ENCODE measurements around the gene KERA.
"Not testable (repeated sequence)": the region's sequence is repeated elsewhere in the genome, so short reads cannot be mapped to it uniquely, and the experiment has no call there.

KERA gene, protein sequence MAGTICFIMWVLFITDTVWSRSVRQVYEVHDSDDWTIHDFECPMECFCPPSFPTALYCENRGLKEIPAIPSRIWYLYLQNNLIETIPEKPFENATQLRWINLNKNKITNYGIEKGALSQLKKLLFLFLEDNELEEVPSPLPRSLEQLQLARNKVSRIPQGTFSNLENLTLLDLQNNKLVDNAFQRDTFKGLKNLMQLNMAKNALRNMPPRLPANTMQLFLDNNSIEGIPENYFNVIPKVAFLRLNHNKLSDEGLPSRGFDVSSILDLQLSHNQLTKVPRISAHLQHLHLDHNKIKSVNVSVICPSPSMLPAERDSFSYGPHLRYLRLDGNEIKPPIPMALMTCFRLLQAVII

DNA sequence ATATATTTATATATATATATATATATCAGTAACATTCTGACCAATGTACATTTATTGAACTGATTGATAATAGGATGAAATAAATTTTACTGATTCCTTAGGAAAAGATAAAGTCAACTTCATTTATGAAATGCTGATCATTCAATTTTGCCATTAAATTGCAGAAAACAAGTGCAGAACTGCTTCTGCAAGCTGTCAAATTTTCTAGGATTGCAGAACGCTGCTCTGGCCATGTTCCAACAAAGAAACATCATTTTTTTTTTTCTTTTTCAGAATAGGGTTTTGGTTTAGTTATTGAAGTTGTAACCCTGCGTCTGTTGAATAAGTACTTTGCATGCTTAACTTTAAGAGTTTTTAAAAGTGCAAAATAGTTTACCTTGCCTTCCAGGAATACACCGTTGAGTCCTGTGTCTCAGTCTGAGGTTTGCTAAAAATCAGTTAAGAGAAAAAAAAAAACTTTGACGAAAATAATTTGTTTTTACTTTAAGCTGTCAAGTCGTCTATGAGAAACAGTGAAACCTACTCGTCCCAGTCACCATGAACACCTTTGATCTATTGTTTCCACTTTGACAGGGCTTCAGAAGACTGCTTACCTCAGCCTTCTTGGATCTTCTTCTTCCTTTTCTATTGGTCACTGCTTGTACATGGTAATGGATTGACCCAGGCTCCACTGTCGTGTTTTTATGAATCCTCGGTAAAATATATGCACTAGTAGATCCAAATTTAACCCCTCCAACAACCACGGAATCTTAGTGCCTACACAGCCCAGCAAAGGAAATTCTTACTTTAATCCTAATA, at the start of gene KERA:
KERA (minus strand) TSS at position 657 of the 798 bp plus-strand sequence. CDS start 1,743 bp downstream, outside the sequence.
- FAIRE-seq (no peak), DNase-seq (ENCODE audit: insufficient read length, low spot score) (no peak)

DNA sequence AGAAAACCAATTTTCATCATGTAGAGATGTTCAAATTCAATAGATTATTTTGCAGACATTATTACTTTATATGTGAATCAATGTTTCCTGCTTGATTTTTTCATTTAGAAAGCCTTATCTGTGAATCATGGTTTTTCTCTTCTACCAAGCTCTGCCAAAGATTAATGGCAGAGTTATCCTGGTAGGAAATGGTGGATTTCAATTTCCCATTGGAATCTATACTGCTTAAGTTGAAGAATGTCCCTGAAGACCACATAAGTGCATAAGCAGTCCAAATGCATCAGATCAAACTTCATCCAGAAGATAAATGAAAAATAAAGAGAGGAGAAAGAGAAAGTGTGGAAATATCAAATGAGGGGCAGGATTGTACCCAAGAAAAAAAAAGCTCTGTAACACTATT, 48.5 kb upstream of the KERA start:
- FAIRE-seq (no peak), DNase-seq (ENCODE audit: insufficient read length, low spot score) (no peak)

DNA sequence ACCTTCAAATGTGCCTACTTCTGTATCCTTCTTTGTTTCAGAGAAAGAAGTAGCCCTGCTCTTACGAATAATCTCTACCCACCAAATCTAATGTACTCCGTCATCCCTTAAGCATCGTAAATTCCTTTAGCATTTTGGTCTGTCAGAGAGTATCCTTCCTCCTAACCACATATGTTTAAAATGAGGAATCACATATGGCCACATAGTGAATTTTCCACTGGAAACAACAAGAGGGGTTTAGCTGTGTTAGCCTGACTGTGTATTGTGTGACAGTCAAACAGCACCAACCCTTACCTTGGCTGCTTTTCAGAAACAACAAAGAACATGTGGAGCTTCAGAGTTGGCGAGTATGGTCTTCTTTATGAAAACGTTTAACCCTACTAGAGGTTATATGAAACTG, 48.0 kb upstream of the KERA start:
- DNase-seq (ENCODE audit: insufficient read length, low spot score): no peak
- no peak for FAIRE-seq

DNA sequence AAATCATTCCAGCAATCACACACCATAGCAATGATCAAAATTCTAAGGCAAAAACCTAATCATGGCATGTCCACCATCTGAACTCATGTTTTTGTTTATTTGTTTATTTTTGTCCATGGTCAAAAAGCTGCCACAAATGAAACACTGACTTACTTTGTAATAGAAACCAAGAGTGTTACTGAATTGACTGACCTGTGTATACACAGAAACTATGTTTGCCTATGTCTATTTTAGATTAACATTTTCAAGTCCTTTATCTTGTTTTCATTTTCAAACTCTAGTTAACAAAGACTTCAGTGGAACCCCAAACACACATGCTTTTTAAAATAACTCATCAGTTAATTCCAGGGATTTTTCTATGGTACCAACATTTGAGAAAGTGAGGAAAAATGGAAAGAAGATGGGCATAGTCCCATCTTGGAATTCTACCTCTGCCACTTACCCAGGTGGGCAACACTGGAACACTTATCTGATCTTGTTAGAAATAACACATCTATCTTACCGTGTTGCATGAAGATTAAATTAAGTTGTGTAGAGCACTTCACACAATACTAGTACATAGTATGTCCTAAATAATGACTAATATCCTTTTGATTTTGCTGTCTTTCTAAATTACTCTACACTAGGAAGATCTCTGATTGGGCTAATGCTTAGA, 47.1 kb upstream of the KERA start:
- FAIRE-seq (no peak), DNase-seq (ENCODE audit: insufficient read length, low spot score) (no peak)

DNA sequence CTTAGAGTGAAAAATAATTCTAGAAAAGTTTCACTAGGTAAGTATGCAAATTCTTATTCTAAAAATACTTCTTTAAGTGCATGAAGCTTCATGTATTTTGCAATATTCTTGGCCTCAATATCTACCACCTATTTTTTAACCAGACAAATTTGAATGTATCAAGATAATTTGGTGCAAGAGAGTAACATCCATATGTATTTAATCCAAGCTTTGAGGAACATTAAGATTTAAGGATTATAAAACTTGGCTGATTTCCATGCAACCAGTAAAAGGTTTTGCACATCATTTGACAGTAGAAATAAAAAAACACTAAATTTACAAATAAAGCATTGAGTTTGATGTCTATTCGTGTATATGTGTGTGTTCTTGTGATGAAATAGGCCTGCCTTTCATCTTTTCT, 45.8 kb upstream of the KERA start:
- no peak for DNase-seq (ENCODE audit: insufficient read length, low spot score)

DNA sequence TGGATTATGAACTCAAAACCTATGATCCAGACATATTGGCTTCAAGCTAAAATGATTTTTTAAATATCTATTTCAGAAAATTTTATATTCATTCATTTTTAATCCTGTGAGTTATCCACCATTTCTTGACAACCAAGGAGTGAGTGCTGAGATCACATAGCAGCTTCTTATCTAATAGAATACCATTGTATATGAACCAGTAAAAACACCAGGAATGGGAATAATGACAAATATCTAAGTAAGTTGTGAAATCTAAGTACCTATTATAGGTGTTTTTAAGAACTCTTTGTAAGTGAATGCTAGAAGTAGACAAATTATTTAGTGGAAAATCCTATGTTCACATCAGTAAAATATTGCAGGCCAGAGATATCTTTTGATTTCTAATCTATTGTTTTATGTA, 45.3 kb upstream of the KERA start:
- DNase-seq (ENCODE audit: insufficient read length, low spot score) (no peak), FAIRE-seq (no peak)

More for the DNA sequence above, 45.8 kb upstream of the KERA start:
- FAIRE-seq: no peak

DNA sequence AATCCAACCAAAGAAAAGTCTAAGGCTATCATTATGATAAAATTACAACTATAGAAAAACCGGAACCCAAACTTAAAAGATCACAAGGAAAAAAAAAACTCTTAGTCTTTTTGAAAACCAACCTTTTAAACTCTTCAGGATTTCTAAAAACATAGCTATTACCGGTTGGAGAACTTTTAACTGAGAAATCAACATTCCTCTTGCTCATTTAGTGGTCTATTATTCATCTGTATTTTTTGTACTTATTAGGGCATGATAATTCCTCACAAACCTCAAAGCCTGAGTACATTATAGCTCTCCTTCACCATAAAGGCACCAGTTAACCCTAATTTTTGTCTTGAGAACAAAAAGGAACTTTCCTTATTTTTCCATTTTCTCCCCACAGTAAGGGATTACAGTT, 43.1 kb upstream of the KERA start:
- FAIRE-seq (no peak), DNase-seq (ENCODE audit: insufficient read length, low spot score) (no peak)

DNA sequence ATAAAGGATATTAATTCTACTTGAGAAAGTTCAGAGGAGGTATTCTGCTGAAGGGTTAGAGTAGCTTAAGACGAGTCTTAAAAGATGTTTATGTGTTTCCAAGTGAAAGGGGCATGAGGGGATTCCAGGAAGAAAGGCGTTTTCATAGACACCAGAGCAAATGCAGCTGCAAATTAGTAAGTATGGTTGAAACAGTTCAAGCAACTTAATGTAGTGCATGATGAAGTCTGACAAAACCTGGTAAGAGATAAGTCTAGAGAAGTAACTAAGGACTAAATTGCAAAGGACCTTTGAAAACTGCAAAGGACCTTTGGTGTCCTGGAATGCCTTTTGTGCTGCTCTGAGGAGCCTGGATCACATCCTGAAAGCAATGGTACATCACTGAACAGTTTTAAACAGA, 42.0 kb upstream of the KERA start:
- DNase-seq (ENCODE audit: insufficient read length, low spot score) (no peak), FAIRE-seq (no peak)

DNA sequence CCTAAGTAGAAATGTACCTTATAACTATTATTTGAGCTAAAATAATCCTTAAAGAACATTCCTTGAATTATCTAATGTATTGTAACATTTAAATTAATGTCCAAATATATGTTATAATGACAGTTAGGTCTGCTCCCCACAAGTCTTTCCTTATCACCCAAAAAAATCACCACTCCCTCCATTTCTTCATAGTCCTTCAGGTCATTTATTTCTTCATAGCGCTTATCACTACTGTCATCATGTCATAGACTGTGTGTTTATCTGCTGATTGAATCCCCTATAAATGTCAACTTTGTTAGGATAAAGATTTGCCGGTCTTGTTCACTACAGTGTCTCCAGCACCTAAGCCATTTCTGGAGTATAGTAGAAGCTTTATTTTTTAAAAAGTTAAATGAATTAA, 41.5 kb upstream of the KERA start:
- FAIRE-seq (no peak), DNase-seq (ENCODE audit: insufficient read length, low spot score) (no peak)

DNA sequence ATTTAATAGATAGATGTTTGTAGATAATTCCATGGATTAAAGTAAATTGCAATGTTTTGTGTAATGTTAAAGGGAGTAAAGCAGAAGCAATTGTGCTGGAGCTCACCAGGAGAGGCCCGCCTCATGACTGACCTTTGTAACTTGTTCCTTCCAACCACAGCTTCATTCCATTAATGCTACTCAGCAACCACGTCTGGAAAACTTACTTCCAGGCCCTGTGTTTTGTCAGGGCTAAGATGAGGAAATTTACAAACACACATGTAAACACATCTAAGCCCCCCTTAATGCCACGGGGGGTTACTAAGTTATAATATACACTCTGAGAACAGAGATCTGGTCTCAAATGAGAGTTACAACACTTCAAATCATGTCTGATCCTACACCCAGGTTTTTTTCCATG, 41.1 kb upstream of the KERA start:
- FAIRE-seq (peak; percentile 26), DNase-seq (ENCODE audit: insufficient read length, low spot score) (peak; percentile 36)

DNA sequence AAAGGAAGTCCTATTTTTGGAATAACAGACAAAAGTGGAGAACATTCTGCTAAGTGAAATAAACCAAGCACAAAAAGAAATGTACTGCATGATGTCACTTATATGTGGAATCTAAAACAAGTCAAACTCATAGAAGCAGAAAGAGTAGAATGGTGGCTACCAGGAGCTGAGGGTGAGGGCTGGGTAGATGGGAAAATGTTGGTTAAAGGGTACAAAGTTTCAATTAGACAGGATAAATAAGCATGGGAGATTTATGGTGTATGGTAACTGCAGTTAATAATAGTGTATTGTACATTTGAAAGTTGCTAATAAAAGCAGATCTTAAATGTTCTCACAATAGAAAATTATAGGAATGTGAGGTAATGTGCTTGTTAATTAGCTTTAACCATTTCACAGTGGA, 40.6 kb upstream of the KERA start:
- FAIRE-seq (no peak), DNase-seq (ENCODE audit: insufficient read length, low spot score) (no peak)

DNA sequence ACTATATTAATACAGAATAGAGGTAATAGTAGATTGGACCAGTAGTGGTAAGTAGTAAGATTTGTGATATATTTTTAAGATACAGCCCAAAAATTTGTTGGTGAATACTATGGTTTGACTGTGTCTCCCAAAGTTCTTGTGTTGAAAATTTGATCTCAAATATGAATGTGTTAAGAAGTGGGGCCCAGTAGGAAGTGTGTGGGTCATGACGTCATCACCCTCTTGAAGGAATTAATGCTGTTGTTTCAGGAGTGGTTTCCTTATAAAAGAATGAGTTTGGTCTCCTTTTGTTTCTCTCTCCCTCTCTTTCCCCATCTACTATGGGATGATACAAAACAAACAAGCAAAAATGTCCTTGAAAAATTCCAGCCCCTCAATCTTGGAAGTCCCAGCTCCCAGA, 37.1 kb upstream of the KERA start:
- no peak for DNase-seq (ENCODE audit: insufficient read length, low spot score)
- no peak for FAIRE-seq

DNA sequence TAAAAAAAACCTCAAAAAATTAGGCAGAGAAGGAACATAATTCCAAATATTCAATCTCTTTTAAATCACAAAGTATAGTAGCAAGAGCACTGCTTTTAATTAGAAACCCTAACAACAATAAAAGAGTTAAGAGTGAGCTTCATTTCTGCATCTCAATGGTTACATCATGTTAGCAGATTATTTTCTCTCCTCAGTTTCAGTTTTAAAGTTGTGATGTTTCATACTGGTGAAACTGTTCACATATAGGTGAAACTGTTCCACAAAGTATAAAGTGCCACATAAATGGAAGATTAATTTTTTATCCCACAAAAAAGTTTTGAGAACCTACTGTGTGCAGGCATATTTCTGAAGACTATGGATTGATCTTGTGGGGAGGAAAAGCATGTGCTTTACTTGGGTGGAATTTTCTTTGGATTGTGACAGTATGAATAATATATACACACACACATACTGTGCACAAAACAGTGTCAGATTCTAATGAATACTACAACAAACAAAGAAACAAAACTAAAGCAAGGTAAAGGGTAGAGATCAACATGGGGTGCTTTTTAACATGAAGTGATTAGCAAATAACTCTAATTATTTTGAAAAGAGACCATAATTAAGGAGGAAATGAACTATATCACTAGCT, 36.3 kb upstream of the KERA start:
- DNase-seq (ENCODE audit: insufficient read length, low spot score) (no peak), FAIRE-seq (no peak)

DNA sequence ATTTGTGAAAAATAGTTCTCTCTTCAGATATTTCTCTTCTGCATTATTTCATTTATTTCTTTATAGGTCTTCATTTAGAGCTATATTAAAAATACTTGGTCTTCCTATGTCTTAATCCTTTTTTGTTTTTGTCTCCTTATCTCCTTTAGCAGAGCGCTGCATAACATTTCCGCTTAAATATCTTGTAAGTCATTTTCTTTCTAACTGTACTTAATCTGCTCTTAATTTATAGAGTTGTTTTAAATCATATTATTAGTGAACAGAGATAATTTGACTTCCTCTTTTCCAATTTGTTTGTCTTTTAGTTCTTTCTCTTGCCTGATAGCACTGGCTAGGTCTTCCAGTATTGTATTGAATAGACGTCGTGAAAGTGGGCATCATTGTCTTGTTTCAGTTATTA, 35.5 kb upstream of the KERA start:
- DNase-seq (ENCODE audit: insufficient read length, low spot score) (no peak), FAIRE-seq (no peak)

DNA sequence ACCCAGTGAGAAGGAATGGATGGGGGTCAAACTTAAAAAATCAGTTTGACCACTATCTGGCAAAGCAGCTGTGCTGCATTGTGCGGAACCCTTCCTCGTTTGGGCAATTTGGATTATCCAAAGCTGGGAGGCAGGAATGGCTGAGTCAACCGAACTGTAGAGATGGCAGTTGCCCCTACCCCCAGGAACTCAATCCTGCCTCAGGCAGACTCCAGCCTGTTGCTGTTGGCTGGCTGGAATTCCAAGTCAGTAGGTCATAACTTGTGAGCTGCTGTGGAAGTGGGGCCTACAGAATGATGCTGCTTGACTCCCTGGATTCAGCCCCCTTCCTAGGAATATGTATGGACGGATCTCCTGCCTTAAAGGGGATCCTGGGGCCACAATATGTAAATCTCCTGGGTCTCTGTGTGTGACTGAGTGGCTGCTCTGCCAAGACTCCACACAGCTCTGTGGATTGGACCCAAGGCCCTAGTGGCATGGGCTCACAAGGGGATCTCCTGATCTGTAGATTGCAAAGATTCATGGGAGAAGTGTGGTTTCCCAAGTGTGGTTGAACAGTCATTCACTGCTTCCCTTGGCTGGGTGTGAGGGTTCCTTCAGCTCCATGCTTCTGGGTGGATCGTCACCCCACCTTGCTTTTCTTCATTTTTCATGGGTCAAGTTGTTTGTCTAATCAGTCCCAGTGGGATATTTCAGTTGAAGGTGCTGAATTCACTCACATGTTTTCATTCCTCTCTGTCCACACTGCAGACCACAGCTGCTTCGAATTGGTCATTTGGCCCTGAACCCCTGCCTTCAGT, 34.3 kb upstream of the KERA start:
- no peak for DNase-seq (ENCODE audit: insufficient read length, low spot score)
- no peak for FAIRE-seq

DNA sequence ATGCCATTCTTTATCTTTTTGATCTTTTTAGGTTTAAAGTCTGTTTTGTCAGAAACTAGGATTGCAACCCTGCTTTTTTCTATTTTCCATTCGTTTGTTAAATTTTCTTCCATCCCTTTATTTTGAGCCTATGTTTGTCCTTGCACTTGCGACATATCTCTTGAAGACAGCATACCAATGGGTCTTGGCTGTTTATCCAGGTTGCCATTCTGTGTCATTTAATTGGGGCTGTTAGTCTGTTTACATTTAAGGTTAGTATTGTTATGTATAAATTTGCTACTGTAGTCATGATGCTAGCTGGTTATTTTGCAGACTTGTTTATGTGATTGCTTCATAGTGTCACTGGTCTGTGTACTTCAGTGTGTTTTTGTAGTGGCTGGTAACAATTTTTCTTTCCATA, 32.1 kb upstream of the KERA start:
- not testable (repeated sequence) for DNase-seq (ENCODE audit: insufficient read length, low spot score); FAIRE-seq

DNA sequence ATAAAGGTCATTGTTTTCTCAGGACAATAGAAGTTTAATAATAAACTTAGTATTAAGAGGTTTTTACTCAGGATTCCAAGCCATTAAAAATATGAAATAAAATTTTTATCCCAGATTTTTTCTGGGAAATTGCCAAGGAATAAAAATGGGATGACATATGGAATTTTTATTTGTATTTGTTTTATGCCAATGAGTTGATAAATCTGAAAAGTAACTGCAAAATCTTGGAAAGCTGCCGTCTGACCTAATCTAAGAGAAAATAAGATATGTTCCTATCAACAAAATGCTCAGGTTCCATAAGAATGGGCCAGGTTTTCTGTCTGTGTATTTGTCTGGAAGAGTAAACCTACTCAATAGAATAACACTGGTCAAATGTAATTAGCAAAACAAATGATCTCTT, 22.2 kb upstream of the KERA start:
- no peak for DNase-seq (ENCODE audit: insufficient read length, low spot score)
- FAIRE-seq: no peak

DNA sequence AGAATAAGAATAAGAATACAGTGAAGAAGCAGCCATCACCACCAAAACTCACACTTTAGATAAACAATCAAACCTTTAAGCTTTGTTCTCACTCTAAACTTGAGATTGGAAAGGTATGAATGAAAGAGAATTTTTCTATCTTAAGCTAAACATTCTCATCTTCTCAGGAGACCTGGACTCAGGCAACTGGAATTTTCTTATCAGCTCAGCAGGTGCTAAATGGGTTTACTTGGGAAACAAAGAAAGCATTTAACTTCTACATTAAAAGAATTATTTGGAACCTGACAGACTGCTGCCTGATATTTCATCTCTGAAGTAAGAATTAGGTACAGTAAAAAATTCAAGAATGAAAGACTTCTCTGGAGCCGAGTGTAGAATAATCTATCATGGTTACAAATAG, 20.7 kb upstream of the KERA start:
- no peak for DNase-seq (ENCODE audit: insufficient read length, low spot score)
- FAIRE-seq: no peak

DNA sequence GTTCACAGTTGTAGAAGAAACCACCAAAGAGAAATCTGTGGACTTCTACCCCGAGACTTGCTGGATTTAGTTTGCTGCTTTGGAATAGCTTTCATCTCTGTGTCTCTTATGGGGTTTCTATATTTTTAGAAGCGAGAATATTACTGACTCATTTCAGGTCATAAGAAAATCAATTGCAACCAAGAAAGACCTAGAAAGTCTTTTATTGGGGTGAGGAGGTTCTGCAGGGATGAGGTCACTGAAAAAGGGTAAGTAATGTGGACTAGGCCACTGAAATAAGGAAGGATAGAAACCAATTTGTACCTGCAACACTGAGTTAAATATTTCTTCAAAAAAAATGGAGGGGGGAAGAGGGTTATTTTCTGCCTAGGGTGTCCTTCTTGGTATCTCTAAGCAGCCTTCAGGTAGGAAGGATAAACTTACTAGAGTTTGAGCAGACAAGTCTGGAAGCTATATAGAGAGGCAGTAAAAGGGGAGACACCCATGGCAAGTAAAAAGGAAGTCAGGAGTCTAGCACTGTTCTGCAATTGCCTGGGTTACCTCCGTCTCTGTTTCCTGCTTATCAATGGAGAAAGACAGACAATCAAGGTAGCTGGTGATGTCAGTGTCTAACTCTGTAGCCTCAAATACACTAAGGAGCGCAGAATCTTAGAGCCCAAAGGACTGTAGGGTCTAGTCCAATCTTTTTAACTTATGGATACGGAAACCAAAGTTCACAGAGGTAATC, 19.6 kb upstream of the KERA start:
- DNase-seq (ENCODE audit: insufficient read length, low spot score) (no peak), FAIRE-seq (no peak)

DNA sequence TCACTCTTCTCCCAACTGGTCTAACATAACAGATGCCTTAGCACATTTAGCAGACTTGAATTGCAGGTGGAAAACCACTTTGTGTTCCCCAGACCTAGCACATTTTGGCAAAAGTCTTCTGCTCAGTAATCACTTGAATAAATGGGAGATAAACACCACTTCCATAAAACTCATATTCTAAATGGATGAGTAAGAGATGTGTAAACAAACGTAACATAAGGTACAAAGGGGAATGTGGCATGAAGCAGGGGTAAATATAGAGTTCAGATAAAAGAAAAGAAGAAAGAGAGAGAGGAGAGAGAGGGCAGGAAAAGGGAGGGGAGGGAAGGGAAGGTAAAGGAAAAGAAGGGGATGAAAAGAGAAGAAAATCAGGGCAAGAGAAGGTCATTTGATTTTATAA, 17.0 kb upstream of the KERA start:
- FAIRE-seq: no peak
- no peak for DNase-seq (ENCODE audit: insufficient read length, low spot score)

All from HTR-8/SVneo (cell line).